Epithelial cell of proximal tubule (primary cell): ENCODE measurements around the gene STOM. TPM values are rescaled to one million over a fixed set of nuclear protein-coding genes. Genes with fewer than 3 reads are reported as not detected.

ENCODE experiments used
- DNase-seq: peaks from one replicate; pipeline ENCODE4 v3.0.0-alpha.2; 2011; ENCODE audit warnings: low read depth
- H3K4me3 ChIP-seq: 2 replicates; pipeline ENCODE4 v1.5.1; 2011; ENCODE audit warnings: low read depth, mild to moderate bottlenecking, low read length
- total RNA-seq: library from RNA; depleted of rRNA; stranded (reverse); fragments of >200 nt; gene quantifications from 2 replicates; pipeline ENCODE4 v1.2.3, GENCODE V29; 2015
- TF ChIP-seq, protein P1 (sequence below): conservative IDR thresholded peaks from 2 replicates; pipeline ENCODE4 v1.5.1; 2012; ENCODE audit warnings: low read depth, mild to moderate bottlenecking, low read length

Gene STOM
- total RNA-seq, 1 donor from 2014 or later: 26.1 TPM

DNA sequence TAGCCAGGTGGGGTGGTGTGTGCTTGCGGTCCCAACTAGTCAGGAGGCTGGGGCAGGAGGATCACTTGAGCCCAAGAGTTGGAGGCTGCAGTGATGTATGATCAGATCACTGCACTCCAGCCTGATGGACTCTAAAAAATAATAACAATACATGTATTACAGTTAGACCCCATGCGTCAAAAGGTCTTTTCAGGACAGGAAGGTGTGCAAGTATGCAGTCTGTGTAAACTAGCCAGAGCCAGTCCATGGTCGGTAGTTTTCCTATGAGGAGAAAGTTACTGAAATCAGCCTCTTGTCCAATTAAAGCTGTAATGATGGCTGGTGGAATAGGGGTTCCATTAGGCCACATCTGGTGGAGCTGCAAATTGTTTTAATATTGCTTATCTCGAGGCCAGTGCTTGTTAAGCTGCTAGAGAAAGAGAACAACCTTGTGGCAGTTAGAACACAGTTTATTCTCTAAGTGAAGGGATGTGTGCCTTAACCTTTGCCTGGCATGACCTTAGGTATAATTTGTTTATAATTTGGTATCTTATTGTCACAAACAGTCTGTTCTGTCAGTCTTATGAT lies 1.5 kb upstream of the STOM start:
- H3K4me3 ChIP-seq: no peak overlapping the region
- TF ChIP-seq, protein P1, sequence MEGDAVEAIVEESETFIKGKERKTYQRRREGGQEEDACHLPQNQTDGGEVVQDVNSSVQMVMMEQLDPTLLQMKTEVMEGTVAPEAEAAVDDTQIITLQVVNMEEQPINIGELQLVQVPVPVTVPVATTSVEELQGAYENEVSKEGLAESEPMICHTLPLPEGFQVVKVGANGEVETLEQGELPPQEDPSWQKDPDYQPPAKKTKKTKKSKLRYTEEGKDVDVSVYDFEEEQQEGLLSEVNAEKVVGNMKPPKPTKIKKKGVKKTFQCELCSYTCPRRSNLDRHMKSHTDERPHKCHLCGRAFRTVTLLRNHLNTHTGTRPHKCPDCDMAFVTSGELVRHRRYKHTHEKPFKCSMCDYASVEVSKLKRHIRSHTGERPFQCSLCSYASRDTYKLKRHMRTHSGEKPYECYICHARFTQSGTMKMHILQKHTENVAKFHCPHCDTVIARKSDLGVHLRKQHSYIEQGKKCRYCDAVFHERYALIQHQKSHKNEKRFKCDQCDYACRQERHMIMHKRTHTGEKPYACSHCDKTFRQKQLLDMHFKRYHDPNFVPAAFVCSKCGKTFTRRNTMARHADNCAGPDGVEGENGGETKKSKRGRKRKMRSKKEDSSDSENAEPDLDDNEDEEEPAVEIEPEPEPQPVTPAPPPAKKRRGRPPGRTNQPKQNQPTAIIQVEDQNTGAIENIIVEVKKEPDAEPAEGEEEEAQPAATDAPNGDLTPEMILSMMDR: no peak
- no peak for DNase-seq

DNA sequence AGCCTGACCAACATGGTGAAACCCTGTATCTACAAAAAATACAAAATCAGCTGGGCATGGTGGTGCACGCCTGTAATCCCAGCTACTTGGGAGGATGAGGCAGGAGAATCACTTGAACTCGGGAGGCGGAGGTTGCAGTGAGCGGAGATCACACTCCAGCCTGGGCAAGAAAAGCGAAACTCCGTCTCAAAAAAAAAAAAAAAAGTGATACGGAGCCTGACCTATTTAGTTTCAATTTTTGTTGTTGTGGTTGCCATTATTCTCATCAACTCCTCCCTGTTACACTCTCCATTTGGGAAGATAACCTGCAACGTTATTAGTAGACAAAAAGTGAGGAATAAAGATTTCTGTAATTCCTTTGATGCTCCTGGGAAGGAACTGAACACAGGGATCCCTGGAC lies 1.3 kb downstream of the STOM start:
- peak overlapping the region; percentile 81 for H3K4me3 ChIP-seq
- TF ChIP-seq, protein P1: no peak
- no peak for DNase-seq

DNA sequence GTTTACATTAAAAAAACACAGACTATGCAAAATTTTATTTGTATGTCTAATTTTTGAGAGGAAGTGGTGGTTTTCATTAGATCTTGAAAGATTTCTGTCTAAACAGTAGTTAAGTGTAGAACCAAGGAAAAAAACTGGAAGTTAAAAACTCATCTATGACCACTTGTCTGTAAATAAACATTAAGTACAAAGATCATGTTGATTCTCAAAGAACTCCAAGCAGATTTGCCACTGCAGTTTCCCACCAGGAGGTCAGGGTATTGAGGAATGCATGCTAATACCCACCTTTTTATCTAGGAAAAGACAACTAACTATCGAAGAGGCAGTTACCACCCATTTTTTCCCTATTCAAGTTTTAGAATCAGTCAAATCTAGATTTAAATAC lies 1.9 kb downstream of the STOM start:
- DNase-seq: no peak
- peak overlapping the region; percentile 81 for H3K4me3 ChIP-seq
- TF ChIP-seq, protein P1: no peak

DNA sequence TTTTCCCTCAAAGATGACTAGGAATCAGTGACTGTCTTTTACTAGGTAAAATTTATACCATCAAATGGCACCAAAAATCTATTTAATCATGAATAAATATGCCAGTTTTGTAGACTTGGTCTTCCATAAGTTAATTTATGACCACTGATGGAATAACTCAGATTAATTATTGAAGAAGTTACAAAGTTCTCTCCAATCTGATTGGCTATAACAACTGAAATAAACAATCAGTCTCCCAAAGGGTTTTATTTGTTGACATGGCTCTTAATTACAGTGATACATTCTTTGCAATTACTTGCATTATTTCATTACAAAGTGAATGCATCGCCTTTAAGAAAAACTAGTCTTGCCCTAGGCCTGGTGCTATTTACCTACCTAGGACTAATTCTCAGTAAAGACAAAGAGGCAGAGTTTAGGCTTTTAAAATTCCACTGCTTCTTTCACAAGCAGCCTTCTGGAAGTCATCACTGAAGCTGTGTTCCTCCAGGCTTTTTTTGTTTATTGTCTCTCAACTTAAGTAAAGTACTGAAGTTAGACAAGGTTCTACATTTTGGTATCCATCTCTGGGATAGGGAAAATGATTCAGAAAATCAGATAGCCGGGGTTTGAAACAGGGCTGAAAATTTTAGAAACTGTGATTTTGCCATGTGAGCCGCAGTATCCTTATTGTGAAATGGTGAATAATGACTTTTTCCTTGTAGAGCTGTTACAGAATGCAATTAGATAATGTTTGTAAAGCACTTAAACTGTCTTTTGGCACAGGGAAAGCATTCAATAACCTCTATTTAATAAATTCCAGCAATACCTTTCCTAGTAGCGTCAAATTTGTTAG lies 2.5 kb downstream of the STOM start:
- TF ChIP-seq, protein P1: no peak
- no peak for DNase-seq
- peak overlapping the region; percentile 81 for H3K4me3 ChIP-seq

DNA sequence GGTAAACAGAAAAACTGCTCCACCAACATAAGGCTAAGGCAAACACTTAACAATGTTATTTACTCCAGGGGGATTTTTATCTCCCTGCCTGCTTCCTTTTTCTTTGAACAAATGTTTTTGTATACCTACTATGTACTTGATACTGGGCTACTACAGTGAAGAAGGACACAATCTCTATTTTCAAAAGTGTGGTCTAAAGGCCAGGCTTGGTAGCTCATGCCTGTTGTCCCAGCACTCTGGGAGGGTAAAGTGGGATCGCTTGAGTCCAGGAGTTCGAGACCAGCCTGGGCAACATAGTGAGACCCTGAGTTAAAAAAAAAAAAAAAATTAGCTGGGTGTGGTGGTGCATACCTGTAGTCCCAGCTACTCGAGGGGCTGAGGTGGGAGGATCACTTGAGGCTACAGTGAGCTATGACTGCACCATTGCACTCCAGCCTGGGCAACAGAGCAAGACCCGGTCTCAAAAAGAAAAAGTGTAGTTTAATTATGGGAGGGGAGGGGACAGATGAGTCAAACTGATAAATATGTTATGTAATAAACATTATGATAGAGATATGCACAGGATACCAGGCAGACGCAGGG lies 3.3 kb downstream of the STOM start:
- no peak overlapping the region for H3K4me3 ChIP-seq

DNA sequence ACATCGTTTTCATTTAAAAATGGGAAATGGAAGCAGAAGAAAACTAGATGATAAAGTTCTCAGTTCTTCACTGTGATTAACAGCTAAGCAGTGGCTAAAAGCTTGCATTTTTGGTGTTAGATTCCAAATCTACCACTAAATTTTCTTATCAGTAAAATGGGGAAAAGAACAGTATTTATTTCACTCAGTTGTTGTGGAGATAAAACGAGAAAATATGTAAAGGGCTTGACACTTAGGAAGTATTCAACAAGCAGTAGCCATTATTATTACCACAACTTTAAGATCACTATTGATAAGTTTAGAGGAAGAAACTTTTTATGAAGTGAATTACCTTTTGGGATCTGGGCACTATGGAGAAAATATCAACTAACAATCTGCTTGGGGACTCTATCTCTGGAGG lies 4.5 kb downstream of the STOM start:
- no peak overlapping the region for H3K4me3 ChIP-seq
- TF ChIP-seq, protein P1: no peak
- no peak for DNase-seq

More for the DNA sequence above, 3.3 kb downstream of the STOM start:
- no peak for DNase-seq
- TF ChIP-seq, protein P1: no peak

DNA sequence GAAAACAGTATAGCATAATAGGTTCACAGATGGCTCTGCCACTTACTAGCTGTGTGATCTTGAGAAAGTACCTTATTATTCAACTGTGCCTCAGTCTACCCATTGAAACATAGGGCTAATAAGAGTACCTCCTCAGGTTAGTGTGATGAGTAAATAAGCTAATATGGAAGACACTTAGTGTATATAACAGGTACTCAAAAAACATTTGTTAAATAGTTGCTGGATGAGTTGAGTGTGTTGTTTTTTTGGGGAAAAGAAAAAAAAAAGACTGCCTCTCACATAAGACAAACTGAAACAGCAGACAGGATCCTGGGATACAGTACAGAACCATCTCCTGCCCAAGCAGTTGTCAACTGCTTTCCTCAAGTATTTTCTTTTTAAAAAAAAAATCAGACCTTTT lies 5.2 kb downstream of the STOM start:
- no peak overlapping the region for H3K4me3 ChIP-seq
- TF ChIP-seq, protein P1: no peak
- no peak for DNase-seq
